ENCODE measurements around the gene TIMM10.
A peak's percentile ranks its signal among the peaks of the same experiment; 100 is the strongest.

Gene TIMM10

GRCh38 chr11:57530596-57531507, at the start of gene TIMM10:
TSS of gene TIMM10 (minus strand) at chr11:57530754. CDS start at chr11:57530189, 565 bp downstream.
- peak; percentile 91 to 92 for DNase-seq (ENCODE audit: low read depth in 2 of 2)

GRCh38 chr11:57574061-57574460, 43.5 kb upstream of the TIMM10 start:
- DNase-seq (ENCODE audit: low read depth in 2 of 2): no peak

- no peak for DNase-seq (ENCODE audit: low read depth in 2 of 2)
These were observed 41.1 kb upstream of the TIMM10 start for GRCh38 chr11:57571606-57572005.

GRCh38 chr11:57568330-57568766, 37.8 kb upstream of the TIMM10 start:
- DNase-seq (ENCODE audit: low read depth in 2 of 2): peak in 1 of 2 experiments; percentile 21

- peak in 1 of 2 experiments; percentile 35 for DNase-seq (ENCODE audit: low read depth in 2 of 2)
These were observed 37.2 kb upstream of the TIMM10 start, which contains the start of gene UBE2L6 for GRCh38 chr11:57567515-57568329. TSS of gene UBE2L6 (minus strand) at chr11:57567672. CDS start at chr11:57567611, 61 bp downstream.

- no peak for DNase-seq (ENCODE audit: low read depth in 2 of 2)
These were observed 36.5 kb upstream of the TIMM10 start for GRCh38 chr11:57566905-57567514.

- DNase-seq (ENCODE audit: low read depth in 2 of 2): no peak
These were observed 35.7 kb upstream of the TIMM10 start for GRCh38 chr11:57566005-57566904.

GRCh38 chr11:57562596-57562995, 32.0 kb upstream of the TIMM10 start:
- DNase-seq (ENCODE audit: low read depth in 2 of 2): no peak

- DNase-seq (ENCODE audit: low read depth in 2 of 2): no peak
These were observed 29.6 kb upstream of the TIMM10 start for GRCh38 chr11:57560146-57560545.

- no peak for DNase-seq (ENCODE audit: low read depth in 2 of 2)
These were observed 25.5 kb upstream of the TIMM10 start for GRCh38 chr11:57556041-57556440.

- DNase-seq (ENCODE audit: low read depth in 2 of 2): no peak
These were observed 24.8 kb upstream of the TIMM10 start for GRCh38 chr11:57555393-57555792.

- DNase-seq (ENCODE audit: low read depth in 2 of 2): no peak
These were observed 21.9 kb upstream of the TIMM10 start for GRCh38 chr11:57552479-57552878.

GRCh38 chr11:57551941-57552340, 21.4 kb upstream of the TIMM10 start:
- no peak for DNase-seq (ENCODE audit: low read depth in 2 of 2)

- DNase-seq (ENCODE audit: low read depth in 2 of 2): no peak
These were observed 19.4 kb upstream of the TIMM10 start for GRCh38 chr11:57549983-57550382.

GRCh38 chr11:57547854-57548377, 17.4 kb upstream of the TIMM10 start:
- DNase-seq (ENCODE audit: low read depth in 2 of 2): no peak

- DNase-seq (ENCODE audit: low read depth in 2 of 2): no peak
These were observed 16.4 kb upstream of the TIMM10 start for GRCh38 chr11:57546869-57547475.

GRCh38 chr11:57546451-57546850, 15.9 kb upstream of the TIMM10 start:
- DNase-seq (ENCODE audit: low read depth in 2 of 2): no peak

- DNase-seq (ENCODE audit: low read depth in 2 of 2): no peak
These were observed 15.3 kb upstream of the TIMM10 start for GRCh38 chr11:57545883-57546282.

GRCh38 chr11:57544566-57544965, 14.0 kb upstream of the TIMM10 start:
- DNase-seq (ENCODE audit: low read depth in 2 of 2): no peak

- DNase-seq (ENCODE audit: low read depth in 2 of 2): no peak
These were observed 13.0 kb upstream of the TIMM10 start for GRCh38 chr11:57543593-57543992.

Measured in fibroblast of skin of left biceps (primary cell).